ENCODE data around the gene PAK1IP1. TPM values are rescaled to one million over a fixed set of nuclear protein-coding genes. Genes with fewer than 3 reads are reported as not detected.
"Not testable (repeated sequence)": the region's sequence is repeated elsewhere in the genome, so short reads cannot be mapped to it uniquely, and the experiment has no call there.

Gene PAK1IP1
- polyA plus RNA-seq, 3 donors = 6.2 to 17.3 (median 17.2) TPM

DNA sequence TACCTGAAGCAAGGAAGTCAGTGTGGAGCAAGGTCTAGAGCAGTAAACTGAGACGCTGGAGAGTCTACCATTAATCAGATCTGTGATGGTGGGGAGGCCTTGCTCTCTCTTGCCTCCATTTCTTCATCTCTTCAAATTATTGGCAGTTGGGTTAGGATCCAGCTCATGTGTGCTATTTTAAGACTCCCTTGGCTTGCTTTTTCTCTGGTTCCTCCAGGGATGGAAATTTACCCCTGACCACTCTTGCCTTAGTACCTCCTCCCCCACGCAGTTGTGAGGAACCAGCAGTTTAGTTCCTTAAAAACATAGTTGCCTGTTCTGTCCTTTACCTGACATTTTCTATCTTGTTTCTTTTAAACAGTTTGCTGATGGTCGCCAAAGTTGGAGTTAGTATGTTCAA lies 35.5 kb downstream of the PAK1IP1 start:
- 59 to 74% (median 61%) methylated on average over 3 of the region's 3 CpGs for WGBS, 3 donors
- H3K27ac ChIP-seq (ENCODE audit: low read depth, low read length) = no peak overlapping the region

DNA sequence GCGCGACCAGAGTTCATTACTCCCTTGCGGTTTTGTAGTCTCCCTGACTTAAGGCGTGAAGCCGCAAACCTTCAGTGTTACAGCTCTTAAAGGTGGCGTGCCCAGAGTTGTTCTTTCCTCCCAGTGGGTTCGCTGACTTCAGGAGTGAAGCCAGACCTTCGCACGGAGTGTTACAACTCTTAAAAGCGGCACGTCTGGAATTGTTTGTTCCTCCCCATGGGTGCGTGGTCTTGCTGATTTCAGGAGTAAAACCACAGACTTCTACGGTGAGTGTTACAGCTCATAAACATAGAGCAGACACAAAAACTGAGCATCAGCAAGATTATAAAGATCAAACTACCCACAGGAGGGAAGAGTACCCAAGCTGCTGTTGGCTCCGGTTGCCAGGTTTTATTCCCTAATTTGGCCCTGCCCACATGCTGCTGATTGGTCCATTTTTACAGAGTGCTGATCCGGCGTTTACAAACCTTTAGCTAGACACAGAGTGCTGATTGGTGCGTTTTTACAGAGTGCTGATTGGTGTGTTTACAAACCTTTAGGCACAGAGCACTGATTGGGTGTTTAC lies 38.5 kb downstream of the PAK1IP1 start:
- H3K27ac ChIP-seq (ENCODE audit: low read depth, low read length) = no peak overlapping the region
- 87 to 94% (median 94%) methylated on average over 17 of the region's 17 CpGs for WGBS, 3 donors

DNA sequence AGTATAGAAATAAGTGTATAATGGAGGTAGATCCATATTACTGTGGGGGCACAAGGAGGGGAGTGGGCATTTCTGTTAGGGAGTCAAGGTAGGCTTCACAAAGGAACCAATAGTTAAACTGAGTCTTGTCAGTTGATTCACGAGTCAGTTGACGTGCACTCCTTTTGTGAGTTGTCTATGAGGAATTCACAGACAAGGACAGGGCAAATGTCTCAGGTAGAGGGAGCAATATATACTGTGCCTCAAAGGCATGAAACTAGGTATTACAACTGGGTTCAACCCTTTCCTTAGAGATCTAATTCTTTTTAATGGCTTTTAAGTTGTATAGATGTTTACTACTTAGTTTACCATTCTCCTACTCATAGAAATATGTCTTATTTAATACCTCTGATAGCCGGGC lies 39.1 kb downstream of the PAK1IP1 start:
- H3K27ac ChIP-seq (ENCODE audit: low read depth, low read length) = no peak overlapping the region
- WGBS, 3 donors = 94 to 97% (median 95%) methylated on average over 3 of the region's 3 CpGs

DNA sequence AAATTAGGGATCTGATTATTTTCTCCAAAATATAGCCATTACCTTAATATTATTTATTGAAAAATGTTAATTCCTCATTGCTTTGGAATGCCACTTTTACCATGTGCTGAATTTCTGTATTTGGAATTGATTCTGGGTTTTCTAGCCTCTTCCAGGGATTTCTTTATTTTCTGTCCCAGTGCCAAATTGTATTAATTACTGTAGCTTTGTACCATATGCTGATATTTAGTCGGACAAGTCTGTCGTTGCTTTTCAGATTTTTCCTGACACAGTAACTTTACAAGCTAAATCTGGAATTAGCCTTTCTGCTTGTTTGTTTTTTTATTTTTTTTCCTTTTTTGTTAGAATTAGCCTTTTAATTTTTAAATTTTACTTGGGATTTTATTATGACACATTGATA lies 42.0 kb downstream of the PAK1IP1 start:
- whole genome bisulfite sequencing, 3 donors = 83 to 85% (median 84%) methylated on average over 2 of the region's 2 CpGs
- no peak overlapping the region for H3K27ac ChIP-seq (ENCODE audit: low read depth, low read length)

DNA sequence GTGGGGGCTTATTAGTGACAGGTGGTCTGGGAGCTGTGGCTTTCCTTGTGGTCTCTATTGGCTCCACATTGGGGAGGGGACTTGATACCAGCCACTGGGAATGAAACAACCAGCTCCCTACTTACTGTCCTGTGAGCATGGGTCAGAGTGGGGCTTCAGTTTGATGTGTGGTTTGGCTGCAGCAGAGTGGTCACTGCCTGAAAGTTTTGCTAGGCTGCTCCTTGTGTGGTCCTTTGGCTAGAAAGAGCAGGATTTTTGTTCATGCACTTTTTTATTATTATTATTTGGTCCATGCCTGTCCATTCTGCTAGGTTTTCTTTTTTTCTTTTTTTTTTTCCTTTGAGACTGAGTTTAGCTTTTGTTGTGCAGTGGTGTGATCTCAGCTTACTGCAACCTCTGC lies 45.3 kb downstream of the PAK1IP1 start:
- no peak overlapping the region for H3K27ac ChIP-seq (ENCODE audit: low read depth, low read length)

DNA sequence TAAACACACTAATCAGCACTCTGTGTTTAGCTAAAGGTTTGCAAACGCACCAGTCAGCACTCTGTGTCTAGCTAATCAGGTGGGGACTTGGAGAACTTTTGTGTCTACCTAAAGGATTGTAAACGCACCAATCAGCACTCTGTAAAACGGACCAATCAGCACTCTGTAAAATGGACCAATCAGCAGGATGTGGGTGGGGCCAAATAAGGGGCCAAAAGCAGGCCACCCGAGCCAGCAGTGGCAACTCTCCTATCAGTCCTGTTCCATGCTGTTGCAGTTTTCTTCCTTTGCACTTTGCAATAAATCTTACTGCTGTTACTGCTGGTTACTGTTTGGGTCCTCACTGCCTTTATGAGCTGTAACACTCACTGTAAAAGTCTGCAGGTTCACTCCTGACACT lies 46.9 kb downstream of the PAK1IP1 start:
- H3K27ac ChIP-seq (ENCODE audit: low read depth, low read length) = not testable (repeated sequence)
- 82 to 98% (median 92%) methylated on average over 4 of the region's 4 CpGs for WGBS, 3 donors

DNA sequence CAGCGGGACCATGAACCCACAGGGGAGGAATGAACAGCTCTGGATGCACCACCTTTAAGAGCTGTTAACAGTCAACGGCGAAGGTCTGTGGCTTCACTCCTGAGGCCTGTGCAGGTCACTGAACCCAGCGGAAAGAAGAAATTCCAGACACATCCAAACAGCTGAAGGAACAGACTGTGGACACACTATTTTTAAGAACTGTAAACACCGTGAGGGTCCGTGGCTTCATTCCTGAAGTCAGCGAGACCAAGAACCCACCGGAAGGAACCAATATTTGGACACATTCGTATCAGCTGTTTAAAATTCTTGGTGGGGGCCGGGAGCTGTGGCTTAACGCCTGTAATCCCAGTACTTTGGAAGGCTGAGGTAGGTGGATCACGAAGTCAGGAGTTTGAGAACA lies 47.5 kb downstream of the PAK1IP1 start:
- 94 to 95% (median 95%) methylated on average over 12 of the region's 12 CpGs for WGBS, 3 donors

DNA sequence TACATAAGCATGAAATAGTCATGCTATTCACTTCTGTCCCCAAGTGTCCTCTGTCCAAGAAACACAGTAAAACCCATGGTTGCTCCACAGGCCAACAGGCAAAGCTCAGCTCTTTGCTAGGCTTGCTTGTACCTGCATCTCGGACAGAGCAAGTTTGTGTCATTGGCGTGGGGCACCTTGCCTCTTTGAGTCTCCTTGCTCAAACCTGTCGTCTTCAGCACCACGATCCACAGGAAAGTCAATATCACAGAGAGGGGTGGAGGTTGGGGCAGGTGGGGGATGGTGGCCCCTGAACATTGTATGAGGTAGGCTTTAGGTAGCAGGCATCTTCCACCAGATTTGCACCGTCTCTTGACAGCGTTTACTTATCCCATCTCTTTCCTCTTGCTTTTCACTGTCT lies 48.7 kb downstream of the PAK1IP1 start:
- 73 to 90% (median 79%) methylated on average over 6 of the region's 6 CpGs for WGBS, 3 donors
- H3K27ac ChIP-seq (ENCODE audit: low read depth, low read length) = no peak overlapping the region

More for the DNA sequence above, 47.5 kb downstream of the PAK1IP1 start:
- H3K27ac ChIP-seq (ENCODE audit: low read depth, low read length) = no peak overlapping the region

DNA sequence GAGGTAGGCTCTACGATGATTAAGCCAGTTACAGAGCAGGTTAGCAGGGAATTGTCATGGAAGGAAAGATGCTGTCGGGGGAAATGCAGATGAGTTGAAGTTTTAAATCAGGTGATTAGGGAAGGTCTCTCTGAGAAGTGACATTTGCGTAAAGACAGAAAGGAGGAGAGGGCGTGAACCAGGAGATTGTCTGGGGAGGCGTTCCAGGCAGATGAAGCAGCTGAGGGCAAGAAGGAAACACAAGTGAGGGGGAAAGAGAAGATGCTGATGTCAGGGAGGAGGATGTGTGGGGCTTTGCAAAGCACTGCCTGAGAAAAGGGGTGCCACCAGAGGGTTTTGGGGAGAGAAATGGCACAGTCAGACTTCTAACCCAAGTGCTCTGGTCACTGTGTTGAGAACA lies 50.3 kb downstream of the PAK1IP1 start:
- WGBS, 3 donors = 87 to 90% (median 88%) methylated on average over 5 of the region's 5 CpGs

DNA sequence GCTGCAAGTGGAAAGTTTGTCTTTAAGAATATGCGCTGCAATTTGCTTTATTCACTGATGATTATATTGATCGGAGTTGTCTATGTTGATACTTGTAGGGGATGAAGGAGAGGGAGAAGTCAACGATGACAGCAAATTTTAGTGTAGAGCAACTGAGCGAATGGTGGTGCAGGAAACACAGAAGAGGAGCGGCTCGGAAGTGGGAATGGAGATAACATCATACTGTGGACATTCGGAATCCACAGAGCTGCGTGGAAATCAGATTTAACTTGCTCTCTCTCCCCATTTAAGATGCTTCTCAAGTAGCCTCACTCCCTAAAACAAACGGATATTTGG lies 52.1 kb downstream of the PAK1IP1 start:
- 38 to 50% (median 38%) methylated on average over 9 of the region's 9 CpGs for WGBS, 3 donors
- H3K27ac ChIP-seq (ENCODE audit: low read depth, low read length) = no peak overlapping the region

More for the DNA sequence above, 50.3 kb downstream of the PAK1IP1 start:
- no peak overlapping the region for H3K27ac ChIP-seq (ENCODE audit: low read depth, low read length)

DNA sequence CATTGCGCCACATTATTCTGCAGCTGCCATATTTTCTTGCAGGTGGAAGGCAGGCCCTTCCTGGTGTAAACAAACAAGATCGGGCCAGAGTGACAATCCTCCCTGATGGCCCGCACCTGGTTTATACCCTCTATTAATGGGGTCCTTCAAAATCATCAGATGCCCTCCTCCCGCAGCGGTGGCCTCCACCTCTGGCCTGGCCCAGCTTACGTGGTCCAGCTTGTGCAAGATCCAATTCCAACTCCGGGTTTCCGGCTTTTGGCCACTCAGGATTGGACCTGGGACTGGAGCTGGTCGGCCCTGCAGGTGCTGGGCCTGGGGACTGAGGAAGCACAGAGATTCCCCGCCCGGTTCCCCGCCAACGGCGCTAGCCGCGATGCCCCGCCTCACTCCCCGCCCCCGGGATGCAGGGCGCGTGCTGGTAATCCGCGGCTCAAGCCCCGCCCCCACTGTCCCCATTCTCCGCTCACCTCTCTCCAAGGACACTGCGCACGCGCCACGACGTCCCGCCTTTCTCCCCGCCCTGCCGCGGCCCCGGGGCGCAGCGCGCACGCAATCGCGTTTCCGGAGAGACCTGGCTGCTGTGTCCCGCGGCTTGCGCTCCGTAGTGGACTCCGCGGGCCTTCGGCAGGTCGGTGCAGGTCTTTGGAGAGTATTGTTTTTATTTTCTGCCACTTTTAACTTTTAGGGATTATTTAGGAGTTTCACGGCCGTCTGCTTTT lies 52.6 kb downstream of the PAK1IP1 start, which contains the start of gene TMEM14B:
Gene TMEM14B (plus strand): TSS at position 555 of the 722 bp plus-strand sequence. CDS start 1,441 bp downstream, outside the sequence.
- no peak within 1 kb of the TSS for H3K27ac ChIP-seq (ENCODE audit: low read depth, low read length)
- 1% methylated on average over 50 to 52 of the region's 52 CpGs for WGBS, 3 donors

DNA sequence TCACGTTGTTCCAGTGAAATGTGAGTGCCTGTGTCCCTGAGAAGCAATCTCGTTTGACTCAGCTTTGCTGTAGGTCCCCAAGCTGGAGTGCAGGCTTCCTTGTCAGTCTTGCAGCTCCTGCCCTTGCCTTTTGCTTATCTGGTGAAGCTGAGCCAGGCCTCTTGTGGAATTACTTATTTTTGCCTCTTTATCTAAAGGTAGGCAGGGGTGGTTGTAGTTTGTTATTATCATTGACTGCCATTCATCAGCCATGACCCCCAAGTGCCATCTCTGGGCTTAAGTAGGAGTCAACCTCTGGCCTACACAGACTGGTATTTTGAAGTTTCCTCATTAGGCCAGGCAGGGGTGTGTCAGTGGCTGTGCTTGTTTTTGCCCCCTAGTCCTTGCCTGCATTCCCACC lies 55.0 kb downstream of the PAK1IP1 start:
- WGBS, 3 donors = 24 to 72% (median 62%) methylated on average over 2 of the region's 2 CpGs
- H3K27ac ChIP-seq (ENCODE audit: low read depth, low read length) = no peak overlapping the region

DNA sequence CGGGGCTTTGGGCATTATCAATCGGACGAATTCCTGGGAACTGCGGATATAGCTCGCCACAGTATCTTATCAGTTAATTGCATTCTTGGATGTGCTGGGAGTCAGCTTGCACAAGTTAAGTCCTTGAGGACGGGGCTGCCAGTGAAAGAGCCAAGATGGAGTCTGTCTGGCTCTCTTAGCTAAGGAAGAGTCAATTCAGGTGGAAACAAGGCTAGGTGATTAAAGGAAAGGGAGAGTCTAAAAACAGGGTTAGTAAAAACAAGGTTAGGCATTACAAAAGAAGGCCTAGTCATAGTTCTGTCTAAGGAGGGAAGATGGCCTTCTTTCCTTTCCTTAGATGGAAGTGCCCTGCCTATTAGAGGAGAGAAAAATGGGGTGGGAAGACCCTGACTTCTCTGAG lies 55.8 kb downstream of the PAK1IP1 start:
- not testable (repeated sequence) for H3K27ac ChIP-seq (ENCODE audit: low read depth, low read length)
- 45 to 83% (median 70%) methylated on average over 6 of the region's 6 CpGs for WGBS, 3 donors

DNA sequence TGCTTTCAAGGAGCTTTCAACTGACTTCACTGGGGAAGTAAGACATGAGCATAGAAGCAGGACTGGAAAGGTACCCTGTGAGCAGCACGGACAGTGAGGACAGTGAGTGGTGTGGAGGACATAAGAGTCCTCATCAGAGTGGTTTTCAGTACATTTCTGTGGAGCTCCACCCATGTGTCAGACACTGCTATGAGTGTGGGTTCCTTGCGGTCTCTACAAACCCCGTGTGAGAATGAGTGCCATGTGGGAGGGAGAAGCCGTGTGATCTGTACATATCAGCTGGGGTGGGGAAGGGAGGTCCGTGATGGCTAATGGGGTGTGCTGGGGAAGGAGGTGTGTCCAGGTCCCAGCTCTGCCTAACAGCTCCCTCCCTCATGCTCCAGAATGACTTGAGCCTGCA lies 57.0 kb downstream of the PAK1IP1 start:
- WGBS, 3 donors = 69 to 85% (median 75%) methylated on average over 4 to 5 of the region's 5 CpGs
- not testable (repeated sequence) for H3K27ac ChIP-seq (ENCODE audit: low read depth, low read length)

DNA sequence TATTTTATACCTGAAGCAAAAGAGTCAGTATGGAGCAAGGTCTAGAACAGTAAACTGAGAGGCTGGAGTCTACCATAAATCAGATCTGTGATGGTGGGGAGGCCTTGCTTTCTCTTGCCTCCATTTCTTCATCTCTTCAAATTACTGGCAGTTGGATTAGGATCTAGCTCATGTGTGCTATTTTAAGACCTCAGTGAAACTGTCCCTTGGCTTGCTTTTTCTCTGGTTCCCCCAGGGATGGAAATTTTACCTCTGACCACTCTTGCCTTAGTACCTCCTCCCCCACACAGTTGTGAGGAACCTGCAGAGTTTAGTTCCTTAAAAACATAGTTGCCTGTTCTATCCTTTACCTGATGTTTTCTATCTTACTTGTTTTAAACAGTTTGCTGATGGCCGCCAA lies 61.3 kb downstream of the PAK1IP1 start:
- WGBS, 3 donors = 82 to 94% (median 83%) methylated on average over 1 of the region's 1 CpG
- no peak overlapping the region for H3K27ac ChIP-seq (ENCODE audit: low read depth, low read length)

Other genes starting within 250 kb of the PAK1IP1 start
- 1 to 10 TPM in 1 of 3 donors, under 1 TPM in 2; 0.34 to 1.9 (median 0.86) TPM for gene GCNT2, start 173.6 kb upstream of the PAK1IP1 start, polyA plus RNA-seq
- gene C6orf52, start 356 bp upstream of the PAK1IP1 start, polyA plus RNA-seq = 1 to 10 TPM in 2 of 3 donors, under 1 TPM in 1; 0.65 to 2.5 (median 1.9) TPM
- 100 to 1,000 TPM in 2 of 3 donors, 10 to 100 TPM in 1; 62.5 to 184 (median 130) TPM for gene TMEM14C, start 28.1 kb downstream of the PAK1IP1 start, polyA plus RNA-seq
- 100 to 1,000 TPM in 1 of 3 donors, 10 to 100 TPM in 2; 33.2 to 130 (median 75.9) TPM for gene TMEM14B, start 52.8 kb downstream of the PAK1IP1 start, polyA plus RNA-seq
- under 1 TPM; 0.09 to 0.37 (median 0.11) TPM for gene MAK, start 143.6 kb downstream of the PAK1IP1 start, polyA plus RNA-seq
- gene GCM2, start 187.1 kb downstream of the PAK1IP1 start, polyA plus RNA-seq = not detected
- gene SYCP2L, start 192.1 kb downstream of the PAK1IP1 start, polyA plus RNA-seq = under 1 TPM; 0.18 to 0.34 (median 0.22) TPM